ENCODE data around the gene MLC1. TPM values are rescaled to one million over a fixed set of nuclear protein-coding genes. Genes with fewer than 3 reads are reported as not detected.

The MLC1 gene
- polyA plus RNA-seq, 1 donor (not counting 4 experiments of a cell fraction or from before 2014, with no cell fraction given): not detected

DNA sequence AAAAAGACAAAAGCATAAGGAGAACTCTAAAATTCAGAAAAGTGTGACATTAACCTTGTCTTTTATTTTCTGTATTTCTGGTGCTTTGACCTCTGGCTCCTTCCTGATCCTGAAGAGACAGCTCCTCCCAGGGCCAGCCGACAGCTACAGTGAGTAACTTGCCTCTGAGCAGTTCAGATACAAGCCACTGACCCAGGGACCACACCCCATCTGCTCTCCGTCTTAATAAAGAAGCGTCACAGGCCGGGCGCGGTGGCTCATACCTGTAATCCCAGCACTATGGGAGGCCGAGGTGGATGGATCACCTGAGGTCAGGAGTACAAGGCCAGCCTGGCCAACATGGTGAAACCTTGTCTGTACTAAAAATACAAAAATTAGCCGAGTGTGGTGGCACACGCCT is 6.5 kb downstream of the MLC1 start:
- Histone ChIP-seq H3K27me3 (ENCODE audit: control insufficient read depth, extremely low read depth, insufficient read depth, low read length) (peaks cover 11% of the 10 kb centered on the region), H3K4me3 (ENCODE audit: control insufficient read depth in 2 of 3, extremely low read depth in 1 of 3, insufficient read depth in 2 of 3, low read depth in 1 of 3, low read length in 3 of 3) (no peak overlapping the region), H2AFZ (ENCODE audit: control insufficient read depth, low read length) (no peak overlapping the region), H3K4me1 (ENCODE audit: control insufficient read depth, extremely low read depth, insufficient read depth, low read length) (peaks cover 15% of the 10 kb centered on the region), H3K9ac (ENCODE audit: control insufficient read depth, extremely low read depth, insufficient read depth, low read length) (no peak overlapping the region), H4K20me1 (ENCODE audit: control insufficient read depth, extremely low read depth, insufficient read depth, low read length) (no peaks in the 10 kb centered on the region), H3K9me3 (ENCODE audit: control insufficient read depth, low read depth, low read length) (no peaks in the 10 kb centered on the region), H3K4me2 (ENCODE audit: control insufficient read depth, extremely low read depth, insufficient read depth, low read depth, low read length) (no peak overlapping the region), H3K79me2 (ENCODE audit: control insufficient read depth, insufficient read depth, low read length) (no peaks in the 10 kb centered on the region), H3K9me1 (ENCODE audit: control insufficient read depth, extremely low read depth, insufficient read depth, low read length) (no peaks in the 10 kb centered on the region), H3K27ac (ENCODE audit: control insufficient read depth, insufficient read depth, low read length) (no peak overlapping the region), H3K36me3 (ENCODE audit: control insufficient read depth in 2 of 2, extremely low read depth in 1 of 2, insufficient read depth in 2 of 2, low read length in 2 of 2) (no peaks in the 10 kb centered on the region)
- TF ChIP-seq EZH2 (IDR thresholded peaks at IDR 0.05; ENCODE audit: low read length) (no peak), CTCF (optimal IDR thresholded peaks at IDR 0.05 in 1 of 3, IDR thresholded peaks at IDR 0.05 in 1 of 3, conservative IDR thresholded peaks at IDR 0.05 in 1 of 3; ENCODE audit: extremely low read depth in 1 of 3, insufficient read depth in 2 of 3, low read length in 3 of 3) (no peak)
- dilution Hi-C loops (cut with MboI; ENCODE audit: extremely low pct_ligation_motif_present, low sequenced_read_pairs): no loop called here
- no peak for FAIRE-seq
- DNase-seq (ENCODE audit: low read depth, low spot score): no peak

DNA sequence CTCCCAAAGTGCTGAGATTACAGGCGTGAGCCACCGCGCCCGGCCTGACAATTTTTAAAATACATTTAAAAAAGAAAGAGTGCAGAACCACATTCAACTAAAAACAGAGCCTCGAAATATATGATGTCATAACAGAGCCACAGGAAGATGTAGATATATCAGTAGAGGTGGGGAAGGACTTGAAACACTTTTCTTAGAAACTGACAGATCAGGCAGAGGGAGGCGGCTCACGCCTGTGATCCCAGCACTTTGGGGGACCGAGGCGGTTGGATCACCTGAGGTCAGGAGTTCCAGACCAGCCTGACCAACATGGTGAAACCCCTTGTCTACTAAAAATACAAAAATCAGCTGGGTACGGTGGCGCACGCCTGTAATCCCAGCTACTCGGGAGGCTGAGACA is 7.0 kb downstream of the MLC1 start:
- Histone ChIP-seq H3K9me3 (ENCODE audit: control insufficient read depth, low read depth, low read length) (no peaks in the 10 kb centered on the region), H4K20me1 (ENCODE audit: control insufficient read depth, extremely low read depth, insufficient read depth, low read length) (no peaks in the 10 kb centered on the region), H3K4me3 (ENCODE audit: control insufficient read depth in 2 of 3, extremely low read depth in 1 of 3, insufficient read depth in 2 of 3, low read depth in 1 of 3, low read length in 3 of 3) (no peak overlapping the region), H2AFZ (ENCODE audit: control insufficient read depth, low read length) (no peak overlapping the region), H3K27me3 (ENCODE audit: control insufficient read depth, extremely low read depth, insufficient read depth, low read length) (peaks cover 11% of the 10 kb centered on the region), H3K27ac (ENCODE audit: control insufficient read depth, insufficient read depth, low read length) (no peak overlapping the region), H3K9me1 (ENCODE audit: control insufficient read depth, extremely low read depth, insufficient read depth, low read length) (no peaks in the 10 kb centered on the region), H3K36me3 (ENCODE audit: control insufficient read depth in 2 of 2, extremely low read depth in 1 of 2, insufficient read depth in 2 of 2, low read length in 2 of 2) (no peaks in the 10 kb centered on the region), H3K9ac (ENCODE audit: control insufficient read depth, extremely low read depth, insufficient read depth, low read length) (no peak overlapping the region), H3K79me2 (ENCODE audit: control insufficient read depth, insufficient read depth, low read length) (no peaks in the 10 kb centered on the region), H3K4me2 (ENCODE audit: control insufficient read depth, extremely low read depth, insufficient read depth, low read depth, low read length) (no peak overlapping the region), H3K4me1 (ENCODE audit: control insufficient read depth, extremely low read depth, insufficient read depth, low read length) (peaks cover 10% of the 10 kb centered on the region)
- DNase-seq (ENCODE audit: low read depth, low spot score) (no peak), FAIRE-seq (no peak)
- dilution Hi-C loops (cut with MboI; ENCODE audit: extremely low pct_ligation_motif_present, low sequenced_read_pairs): no loop called here
- no peak for TF ChIP-seq EZH2 (IDR thresholded peaks at IDR 0.05; ENCODE audit: low read length)
- no peak for TF ChIP-seq CTCF (optimal IDR thresholded peaks at IDR 0.05 in 1 of 3, IDR thresholded peaks at IDR 0.05 in 1 of 3, conservative IDR thresholded peaks at IDR 0.05 in 1 of 3; ENCODE audit: extremely low read depth in 1 of 3, insufficient read depth in 2 of 3, low read length in 3 of 3)
